Limb (tissue), 2 donors: ENCODE results near the gene LOXL4.
A peak's percentile ranks its signal among the peaks of the same experiment; 100 is the strongest.

Experiments used
- DNase-seq, 2 donors: peaks; one replicate each; pipeline ENCODE4 v3.0.0-alpha.2; 2016; ENCODE audit errors: extremely low spot score in 2 of 2

Gene LOXL4

DNA sequence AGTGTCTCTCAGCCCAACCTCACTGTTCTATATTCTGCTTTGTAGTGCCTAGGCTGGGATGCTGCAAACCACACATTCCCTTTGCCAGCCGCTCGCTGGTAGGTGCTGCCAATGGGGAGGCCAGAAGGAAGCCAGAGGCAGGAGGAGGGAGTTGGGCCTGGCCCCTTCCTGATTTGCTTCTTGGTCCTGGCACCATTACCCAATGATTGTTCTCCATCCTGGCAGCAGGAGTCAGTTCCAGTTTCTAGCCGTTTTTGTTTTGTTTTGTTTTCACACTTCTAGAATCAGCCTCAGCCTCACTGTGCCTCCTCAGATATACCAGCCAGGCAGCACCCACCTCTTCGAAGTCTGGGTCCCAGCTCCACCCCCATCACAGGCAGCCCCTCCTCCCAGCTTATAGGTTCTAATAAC is 27.4 kb upstream of the LOXL4 start:
- peak in 1 of 2 donors; percentile 14 for DNase-seq

DNA sequence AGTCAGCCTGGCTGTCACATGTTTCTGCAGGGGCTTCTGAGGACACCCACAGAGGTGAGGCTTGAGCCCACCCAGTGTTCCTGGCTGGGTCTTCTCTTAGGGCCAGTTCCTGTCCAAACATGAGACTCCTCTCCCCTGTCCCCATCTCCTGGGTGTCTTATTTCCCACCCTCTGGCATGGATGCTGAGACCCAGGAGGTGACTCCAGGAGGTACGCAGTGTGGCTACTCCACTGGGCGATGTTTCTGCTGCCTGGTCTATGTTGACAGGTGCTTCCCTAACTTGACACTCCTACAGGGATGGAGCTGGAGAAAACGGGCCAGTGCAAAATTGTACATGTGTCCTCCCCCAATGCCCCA is 26.3 kb upstream of the LOXL4 start:
- DNase-seq = no peak

DNA sequence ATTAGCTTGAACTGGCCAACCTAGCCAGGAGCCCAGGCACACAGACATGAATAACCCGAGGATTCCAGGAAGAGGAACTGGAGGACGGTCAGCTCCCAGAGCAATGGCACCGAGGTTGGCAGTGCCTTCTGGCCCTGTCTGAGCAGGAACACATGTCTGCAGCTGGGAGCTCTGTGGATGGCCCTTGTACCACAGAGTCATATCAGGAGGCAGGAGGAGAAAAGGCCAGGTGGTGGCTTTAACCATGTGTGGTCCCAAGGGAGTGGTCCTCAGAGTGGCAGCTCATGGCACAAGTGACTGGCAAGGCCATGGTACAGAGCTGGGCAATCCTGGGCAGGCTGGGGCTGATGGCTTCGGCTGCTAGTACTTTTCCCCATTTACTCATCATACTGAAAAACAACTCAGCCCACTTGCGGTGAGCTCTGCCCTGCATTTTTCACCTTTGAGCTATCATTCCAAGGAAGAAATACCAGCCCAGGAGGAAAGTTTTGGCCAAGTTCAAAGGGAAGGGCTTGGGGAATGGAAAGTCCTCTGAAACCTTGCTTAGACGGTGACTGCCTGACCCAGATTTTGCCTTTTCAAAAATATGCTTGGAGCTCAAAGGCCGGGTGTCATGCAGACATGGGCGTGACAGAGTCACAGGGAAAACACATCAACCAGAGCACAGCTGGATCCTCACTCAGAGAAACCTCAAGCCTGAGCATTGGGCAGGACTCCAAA is 25.7 kb upstream of the LOXL4 start:
- peak; percentile 51 to 68 for DNase-seq

DNA sequence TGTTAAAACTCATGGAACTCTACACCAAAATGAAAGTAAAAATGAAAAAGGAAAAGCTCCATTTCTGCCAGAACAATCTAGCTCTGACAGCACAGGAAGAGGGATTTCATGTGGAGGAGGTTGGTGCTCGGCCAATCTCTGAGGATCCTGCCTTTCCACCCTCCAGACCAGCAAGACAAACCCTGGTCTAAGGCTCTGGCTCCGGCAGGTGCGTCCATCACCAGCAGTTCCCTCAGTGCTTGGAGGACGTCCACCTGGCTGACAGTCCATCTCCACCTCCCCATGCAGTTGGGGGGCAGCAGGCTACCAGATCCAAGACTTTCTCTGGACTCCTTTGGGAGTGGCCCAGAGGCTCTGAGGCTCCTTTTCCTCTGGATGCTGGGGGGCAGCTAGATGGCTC is 25.0 kb upstream of the LOXL4 start:
- DNase-seq = peak in 1 of 2 donors; percentile 26

- peak in 1 of 2 donors; percentile 7 for DNase-seq
These were observed 21.8 kb upstream of the LOXL4 start for GRCh38 chr10:98289802-98290209.

DNA sequence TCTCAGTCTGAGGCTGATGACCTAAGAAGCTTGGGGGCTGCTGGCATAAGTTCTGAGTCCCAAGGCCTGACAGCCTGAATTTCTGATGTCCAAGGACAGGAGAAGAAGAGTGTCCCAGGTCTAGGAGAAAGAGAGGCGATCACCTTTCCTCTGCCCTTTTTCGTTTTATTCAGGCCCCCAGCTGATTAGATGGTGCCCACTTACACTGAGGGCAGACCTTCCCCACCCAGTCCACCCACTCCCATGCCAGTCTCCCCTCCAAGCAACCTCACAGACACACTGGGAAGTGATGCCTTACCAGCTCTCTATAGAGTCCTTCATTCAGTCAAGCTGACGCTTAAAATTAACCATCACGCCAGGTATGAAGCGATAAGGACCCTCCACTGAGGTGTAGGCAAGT is 19.3 kb upstream of the LOXL4 start:
- DNase-seq = peak in 1 of 2 donors; percentile 6

DNA sequence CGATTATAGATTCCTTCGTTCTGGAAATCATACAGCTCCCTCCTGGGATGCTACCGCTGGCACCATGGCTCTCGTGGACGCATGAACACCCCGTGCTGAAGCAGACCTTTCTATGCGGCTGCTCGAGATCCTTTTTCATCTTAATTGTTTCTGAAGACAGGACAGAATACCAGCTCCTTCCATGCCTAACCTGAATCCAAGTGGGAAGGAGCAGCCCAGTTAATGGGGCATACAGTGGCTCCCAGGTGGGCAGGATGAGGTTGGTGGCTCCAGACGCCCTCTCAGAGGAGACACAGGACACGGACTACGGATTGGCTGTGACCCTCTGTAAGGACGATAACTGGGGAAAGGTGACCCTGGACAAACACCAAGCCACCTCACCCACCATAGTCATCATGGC is 18.4 kb upstream of the LOXL4 start:
- DNase-seq = peak in 1 of 2 donors; percentile 20

- DNase-seq = peak in 1 of 2 donors; percentile 14
These were observed 17.4 kb upstream of the LOXL4 start for GRCh38 chr10:98285416-98285815.

- DNase-seq = peak in 1 of 2 donors; percentile 7
These were observed 8.3 kb upstream of the LOXL4 start for GRCh38 chr10:98276311-98276710.

DNA sequence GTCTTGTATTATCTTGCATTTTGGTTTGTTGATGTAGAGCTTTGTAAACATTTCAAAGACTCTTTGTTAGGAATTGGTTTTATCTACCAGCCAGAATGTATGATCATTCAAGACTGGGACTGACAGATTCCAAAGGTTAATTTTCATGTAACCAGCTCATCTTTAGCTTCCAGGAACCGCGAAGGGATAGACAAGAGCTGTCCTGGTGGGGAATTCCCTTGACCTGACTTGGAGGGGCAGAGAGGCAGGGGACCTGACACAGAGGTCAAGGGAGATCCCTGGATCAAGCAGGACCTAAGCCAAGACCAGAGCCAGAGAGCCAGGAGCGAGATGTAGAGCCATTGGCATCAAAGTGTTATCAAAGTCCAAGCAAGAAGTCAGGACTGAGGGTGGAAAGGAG is 6.6 kb upstream of the LOXL4 start:
- no peak for DNase-seq

GRCh38 chr10:98273057-98273850 is 5.3 kb upstream of the LOXL4 start:
- peak in 1 of 2 donors; percentile 13 for DNase-seq

DNA sequence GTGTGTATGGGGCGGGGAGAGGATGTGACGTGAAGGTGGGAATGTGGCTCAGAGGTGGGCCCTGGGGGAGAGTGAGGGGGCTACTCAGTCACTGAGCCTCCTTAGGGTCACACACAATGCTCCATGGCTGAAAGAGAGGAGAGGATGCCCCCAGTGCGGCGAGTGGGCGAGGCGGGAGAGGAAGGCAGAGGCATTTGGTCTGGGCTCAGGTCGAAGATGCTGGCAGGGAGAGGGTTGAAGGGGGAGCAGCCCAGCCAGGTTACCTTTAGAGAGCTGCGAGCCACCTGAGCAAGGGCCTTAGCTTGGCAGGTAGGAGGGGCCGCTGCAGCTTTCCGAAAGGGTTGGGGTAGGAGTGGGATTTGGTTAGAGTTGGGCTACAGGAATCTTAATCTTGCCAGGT is 4.7 kb upstream of the LOXL4 start:
- no peak for DNase-seq

DNA sequence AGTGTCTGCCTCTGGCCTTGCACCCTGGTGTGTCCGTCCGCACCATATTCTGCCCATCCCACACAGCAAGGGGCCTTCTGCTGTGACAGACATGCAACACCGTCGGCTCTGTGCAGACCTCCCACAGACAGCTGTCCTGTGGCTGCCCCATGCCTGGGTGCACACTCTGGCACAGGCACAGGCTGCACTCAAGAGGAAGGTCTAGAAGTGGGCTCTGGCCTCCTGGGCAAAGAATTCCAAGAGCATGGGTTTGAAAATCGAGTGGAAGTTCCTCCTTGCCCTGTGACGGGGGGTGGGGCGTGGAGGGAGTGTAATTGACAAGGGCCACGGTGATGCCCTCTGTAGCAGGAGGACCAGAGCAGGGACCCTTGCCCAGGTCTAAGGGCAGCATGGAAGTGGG is 4.3 kb upstream of the LOXL4 start:
- DNase-seq = peak in 1 of 2 donors; percentile 18

GRCh38 chr10:98270786-98271185 is 2.8 kb upstream of the LOXL4 start:
- peak in 1 of 2 donors; percentile 19 for DNase-seq

GRCh38 chr10:98270073-98270740 is 2.2 kb upstream of the LOXL4 start:
- DNase-seq = peak in 1 of 2 donors; percentile 21

GRCh38 chr10:98269435-98269912 is 1.5 kb upstream of the LOXL4 start:
- DNase-seq = peak in 1 of 2 donors; percentile 68

- DNase-seq = no peak
These were observed 869 bp upstream of the LOXL4 start for GRCh38 chr10:98268694-98269431.

DNA sequence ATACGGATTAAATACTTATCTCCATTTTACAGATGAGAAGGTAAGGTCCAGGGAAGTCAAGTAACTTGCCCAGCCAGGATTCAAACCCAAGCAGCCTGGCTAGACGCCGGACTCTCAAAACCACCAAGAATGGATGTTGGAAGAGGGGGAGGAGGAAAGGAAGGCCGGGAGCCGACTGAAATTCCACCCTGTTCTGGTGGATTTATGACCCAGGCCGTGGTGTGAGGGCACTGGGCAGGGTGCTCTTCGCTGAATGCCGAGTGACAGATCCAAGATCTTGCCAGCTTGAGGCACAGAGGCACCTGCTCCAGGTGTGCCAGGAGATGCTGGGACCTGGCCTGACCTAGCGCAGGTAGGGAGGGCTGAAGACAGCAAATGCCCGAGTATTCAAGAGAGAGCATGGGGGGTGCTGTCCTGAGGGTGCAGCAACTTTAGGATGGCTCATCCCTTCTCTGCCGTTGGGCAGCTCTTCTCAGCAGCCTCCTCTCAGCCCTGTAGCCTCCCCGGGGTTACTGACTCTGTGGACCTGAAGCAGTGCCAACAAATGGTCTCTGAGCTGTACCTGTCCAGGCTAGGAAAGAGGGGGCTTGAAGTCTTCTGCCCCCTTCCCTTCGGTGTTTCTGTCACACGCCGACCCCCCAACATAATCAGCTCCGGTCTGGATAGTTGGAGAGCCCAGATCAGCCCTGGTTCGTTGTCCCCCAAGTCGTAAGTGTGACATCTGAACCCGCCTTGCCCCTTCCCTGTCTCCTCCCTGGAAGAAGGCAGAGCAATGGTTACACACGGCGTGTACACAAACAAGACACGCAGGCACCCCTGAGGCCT is 713 bp downstream of the LOXL4 start:
- no peak for DNase-seq

GRCh38 chr10:98266647-98267046 is 1.3 kb downstream of the LOXL4 start:
- DNase-seq = no peak
